Upper lobe of right lung (tissue), 1 donor: ENCODE measurements around the gene TMEM255B. TPM values are rescaled to one million over a fixed set of nuclear protein-coding genes. Genes with fewer than 3 reads are reported as not detected.
"Not testable (repeated sequence)": the region's sequence is repeated elsewhere in the genome, so short reads cannot be mapped to it uniquely, and the experiment has no call there.

Experiments used
- ATAC-seq: fragments of 200-7000 bp; cut with Tn5 transposase; one replicate; pipeline ENCODE4 v1.9.1; 2020; ENCODE audit warnings: mild to moderate bottlenecking, moderate library complexity
- DNase-seq: peaks from one replicate; pipeline ENCODE4 v3.0.0-alpha.2; 2020
- H3K27ac ChIP-seq: fragments of 200-600 bp; one replicate; pipeline ENCODE4 v1.8.0; 2022
- H3K27me3 ChIP-seq: fragments of 200-600 bp; one replicate; pipeline ENCODE4 v1.8.0; 2022; ENCODE audit warnings: mild to moderate bottlenecking
- H3K36me3 ChIP-seq: fragments of 200-600 bp; one replicate; pipeline ENCODE4 v1.8.0; 2022
- H3K4me1 ChIP-seq: fragments of 200-600 bp; one replicate; pipeline ENCODE4 v1.8.0; 2022
- H3K4me3 ChIP-seq: fragments of 200-600 bp; one replicate; pipeline ENCODE4 v1.8.0; 2022; ENCODE audit warnings: mild to moderate bottlenecking
- H3K9me3 ChIP-seq: fragments of 200-600 bp; one replicate; pipeline ENCODE4 v1.8.0; 2022
- CTCF ChIP-seq: fragments of 200-600 bp; IDR thresholded peaks from one replicate; pipeline ENCODE4 v1.8.0; 2022; ENCODE audit warnings: antibody characterized with exemption
- intact Hi-C: fragments of 100-400 bp; cut with DNase I; formaldehyde crosslinking; loops from one replicate; pipeline ENCODE4 v1.11.0; 2022
- long read RNA-seq: library from polyadenylated mRNA; unstranded; transcript quantifications from one replicate; pipeline ENCODE4 v2.0.0, GENCODE V29; 2021
- total RNA-seq: library from RNA; stranded (reverse); fragmentation: NEBNext Ultra II Directional; extraction: Animal tissue kit (Norgen Biotek cat#: 25700); gene quantifications from one replicate; pipeline ENCODE4 v1.2.1, GENCODE V29; 2021
- donor health status: DM: no; HTN: yes; CAD: no; lungs with severe emphysema.

TMEM255B gene
- total RNA-seq = 43.6 TPM
- long read RNA-seq, full-length matches to known transcripts = 27 of 57 reads
- long read RNA-seq, partial matches to known transcripts = 4 of 57 reads
- long read RNA-seq, other reads (novel, unspliced or antisense) = 26 of 57 reads

GRCh38 chr13:113758651-113759524 lies at the start of gene TMEM255B:
TSS of gene TMEM255B (plus strand) at chr13:113759226. CDS start at chr13:113759270, 44 bp downstream.
- Histone ChIP-seq H3K27me3 (no peaks in the 10 kb centered on the region), H3K4me1 (peaks cover 13% of the 10 kb centered on the region), H3K4me3 (peak within 1 kb of the TSS; percentile 79), H3K9me3 (no peaks in the 10 kb centered on the region), H3K27ac (peak within 1 kb of the TSS; percentile 83), H3K36me3 (no peaks in the 10 kb centered on the region)
- intact Hi-C loops = no loop called here
- ATAC-seq (peak; percentile 97), DNase-seq (peak; percentile 94)
- TF ChIP-seq CTCF = peak; percentile 44

- no peak for TF ChIP-seq CTCF
- Histone ChIP-seq H3K4me1 (peaks cover 9% of the 10 kb centered on the region), H3K27me3 (no peaks in the 10 kb centered on the region), H3K27ac (no peak overlapping the region), H3K4me3 (no peak overlapping the region), H3K9me3 (no peaks in the 10 kb centered on the region), H3K36me3 (no peaks in the 10 kb centered on the region)
- intact Hi-C loops = no loop called here
- no peak for DNase-seq
- no peak for ATAC-seq
These were observed 36.1 kb upstream of the TMEM255B start for GRCh38 chr13:113722921-113723320.

- Histone ChIP-seq H3K4me3 (no peak overlapping the region), H3K36me3 (no peaks in the 10 kb centered on the region), H3K27me3 (no peaks in the 10 kb centered on the region), H3K4me1 (peaks cover 9% of the 10 kb centered on the region), H3K9me3 (no peaks in the 10 kb centered on the region), H3K27ac (no peak overlapping the region)
- intact Hi-C loops = no loop called here
- TF ChIP-seq CTCF = no peak
- ATAC-seq = no peak
- no peak for DNase-seq
These were observed 35.5 kb upstream of the TMEM255B start for GRCh38 chr13:113723410-113724015.

GRCh38 chr13:113724016-113724758 lies 34.8 kb upstream of the TMEM255B start:
- TF ChIP-seq CTCF = no peak
- intact Hi-C loops = no loop called here
- no peaks in the 10 kb centered on the region for H3K36me3 ChIP-seq
- H3K27me3 ChIP-seq = no peaks in the 10 kb centered on the region
- H3K4me1 ChIP-seq = peaks cover 9% of the 10 kb centered on the region
- H3K9me3 ChIP-seq = no peaks in the 10 kb centered on the region
- H3K27ac ChIP-seq = no peak overlapping the region
- DNase-seq (peak; percentile 63), ATAC-seq (no peak)
- H3K4me3 ChIP-seq = no peak overlapping the region

GRCh38 chr13:113724780-113725315 lies 34.2 kb upstream of the TMEM255B start:
- H3K27me3 ChIP-seq = no peaks in the 10 kb centered on the region
- peak; percentile 97 for ATAC-seq
- peak; percentile 90 for DNase-seq
- H3K36me3 ChIP-seq = no peaks in the 10 kb centered on the region
- TF ChIP-seq CTCF = peak; percentile 82
- no peaks in the 10 kb centered on the region for H3K9me3 ChIP-seq
- peaks cover 9% of the 10 kb centered on the region for H3K4me1 ChIP-seq
- intact Hi-C loops = no loop called here
- peak overlapping the region; percentile 48 for H3K4me3 ChIP-seq
- H3K27ac ChIP-seq = no peak overlapping the region

- H3K27ac ChIP-seq, H3K27me3 ChIP-seq, H3K4me1 ChIP-seq, intact Hi-C loops, H3K9me3 ChIP-seq, H3K36me3 ChIP-seq, ATAC-seq: not testable (repeated sequence)
- peak overlapping the region; percentile 48 for H3K4me3 ChIP-seq
- peak; percentile 62 for DNase-seq
These were observed 33.5 kb upstream of the TMEM255B start for GRCh38 chr13:113725329-113726105.

- H3K36me3 ChIP-seq, ATAC-seq, H3K4me1 ChIP-seq, H3K27ac ChIP-seq, H3K9me3 ChIP-seq, H3K27me3 ChIP-seq, intact Hi-C loops, H3K4me3 ChIP-seq: not testable (repeated sequence)
- DNase-seq = peak; percentile 63
These were observed 32.8 kb upstream of the TMEM255B start for GRCh38 chr13:113726106-113726821.
